GM23338 (cell line): Measurements from ENCODE around the gene PRMT7. TPM values are rescaled to one million over a fixed set of nuclear protein-coding genes. Genes with fewer than 3 reads are reported as not detected.
A peak's percentile ranks its signal among the peaks of the same experiment; 100 is the strongest.

ENCODE experiments used
- ATAC-seq: fragments of 200-7000 bp; cut with Tn5 transposase; 3 replicates; pipeline ENCODE4 v1.9.1; 2020
- DNase-seq: peaks from one replicate; pipeline ENCODE4 v3.0.0-alpha.2; 2015; ENCODE audit warnings: low spot score
- H2AFZ ChIP-seq: fragments of 200-600 bp; sonication (generic); 2 replicates; pipeline ENCODE4 v1.8.0; 2016; ENCODE audit warnings: antibody characterized with exemption, mild to moderate bottlenecking, moderate library complexity
- H3F3A ChIP-seq: fragments of 200-600 bp; sonication (generic); replicated peaks from 2 replicates; pipeline ENCODE4 v1.8.0; 2017; ENCODE audit warnings: antibody characterized with exemption, mixed run types, low read depth
- H3K27ac ChIP-seq: fragments of 200-600 bp; sonication (generic); 2 replicates; pipeline ENCODE4 v1.6.1; 2016; ENCODE audit warnings: low read depth
- H3K27me3 ChIP-seq: fragments of 200-600 bp; sonication (generic); 2 replicates; pipeline ENCODE4 v1.8.0; 2016; ENCODE audit warnings: mild to moderate bottlenecking, mixed run types, moderate library complexity; ENCODE audit not compliant: insufficient read depth
- H3K36me3 ChIP-seq: fragments of 200-600 bp; sonication (generic); 2 replicates; pipeline ENCODE4 v1.8.0; 2016; ENCODE audit warnings: mild to moderate bottlenecking; ENCODE audit not compliant: insufficient read depth
- H3K4me1 ChIP-seq: fragments of 200-600 bp; sonication (generic); 2 replicates; pipeline ENCODE4 v1.8.0; 2016; ENCODE audit warnings: mild to moderate bottlenecking, moderate library complexity; ENCODE audit not compliant: insufficient read depth
- H3K4me2 ChIP-seq: fragments of 200-600 bp; sonication (generic); 2 replicates; pipeline ENCODE4 v1.7.1; 2017; ENCODE audit warnings: mixed run types
- H3K4me3 ChIP-seq: fragments of 200-600 bp; sonication (generic); 2 replicates; pipeline ENCODE4 v1.6.1; 2016; ENCODE audit warnings: mixed run types
- H3K79me2 ChIP-seq: fragments of 200-600 bp; sonication (generic); replicated peaks from 2 replicates; pipeline ENCODE4 v1.8.0; 2017; ENCODE audit warnings: mild to moderate bottlenecking; ENCODE audit not compliant: insufficient read depth
- H3K9me2 ChIP-seq: fragments of 200-600 bp; sonication (generic); 2 replicates; pipeline ENCODE4 v1.8.0; 2017; ENCODE audit not compliant: insufficient read depth
- H4K20me1 ChIP-seq: fragments of 200-600 bp; sonication (generic); replicated peaks from 2 replicates; pipeline ENCODE4 v1.8.0; 2017; ENCODE audit warnings: mild to moderate bottlenecking; ENCODE audit not compliant: insufficient read depth
- H3K27ac Mint-ChIP-seq: 2 replicates; pipeline ENCODE4 v1.8.0; 2020; ENCODE audit warnings: inconsistent platforms, mild to moderate bottlenecking, moderate library complexity, mixed read lengths
- H3K27me3 Mint-ChIP-seq: 3 replicates; pipeline ENCODE4 v1.8.0; 2022; ENCODE audit warnings: low read depth, mild to moderate bottlenecking, moderate library complexity, mixed read lengths, inconsistent platforms; ENCODE audit not compliant: insufficient read depth, poor library complexity
- H3K36me3 Mint-ChIP-seq: 3 replicates; pipeline ENCODE4 v1.8.0; 2021; ENCODE audit warnings: low read depth, mild to moderate bottlenecking, inconsistent platforms, moderate library complexity, mixed read lengths
- H3K4me1 Mint-ChIP-seq: 3 replicates; pipeline ENCODE4 v1.8.0; 2020; ENCODE audit warnings: mild to moderate bottlenecking, inconsistent platforms, mixed read lengths
- H3K4me3 Mint-ChIP-seq: 3 replicates; pipeline ENCODE4 v1.8.0; 2021; ENCODE audit warnings: moderate library complexity, mild to moderate bottlenecking, inconsistent platforms, mixed read lengths
- H3K9me3 Mint-ChIP-seq: 3 replicates; pipeline ENCODE4 v1.8.0; 2020; ENCODE audit warnings: moderate library complexity, mild to moderate bottlenecking, inconsistent platforms, mixed read lengths
- CREB1 ChIP-seq: fragments of 250-450 bp; sonication (Bioruptor Pico); IDR thresholded peaks from 2 replicates; pipeline ENCODE4 v1.5.0; 2020; ENCODE audit warnings: low read depth, mild to moderate bottlenecking, moderate library complexity
- CTCF ChIP-seq, 2 experiments: fragments of 200-600 bp in 1 of 2; sonication (generic) in 1 of 2; conservative IDR thresholded peaks; 2 replicates each; pipeline versions ENCODE4 v1.5.1 to v1.6.1; 2016 to 2017; ENCODE audit warnings: antibody characterized with exemption in 2 of 2, low read depth in 2 of 2, mild to moderate bottlenecking in 2 of 2, moderate library complexity in 1 of 2
- ETS1 ChIP-seq: IDR thresholded peaks from 2 replicates; pipeline ENCODE4 v1.6.1; 2016; ENCODE audit warnings: antibody characterized with exemption
- EZH2 ChIP-seq: fragments of 200-600 bp; sonication (generic); IDR thresholded peaks from one replicate; pipeline ENCODE4 v1.8.0; 2017; ENCODE audit warnings: antibody characterized with exemption, mild to moderate bottlenecking, low read depth; ENCODE audit not compliant: unreplicated experiment
- JUNB ChIP-seq: IDR thresholded peaks from one replicate; pipeline ENCODE4 v1.6.1; 2016; ENCODE audit warnings: antibody characterized with exemption; ENCODE audit not compliant: unreplicated experiment
- NANOG ChIP-seq: IDR thresholded peaks from 2 replicates; pipeline ENCODE4 v1.6.1; 2016; ENCODE audit warnings: antibody characterized with exemption, borderline replicate concordance
- STAT1 ChIP-seq: IDR thresholded peaks from one replicate; pipeline ENCODE4 v1.6.1; 2016; ENCODE audit warnings: antibody characterized with exemption; ENCODE audit not compliant: unreplicated experiment
- ZNF114 ChIP-seq: fragments of 250-450 bp; sonication (Bioruptor Pico); IDR thresholded peaks from 2 replicates; pipeline ENCODE4 v1.5.0; 2020; ENCODE audit warnings: mild to moderate bottlenecking, moderate library complexity
- ZNF462 ChIP-seq: fragments of 250-450 bp; sonication (Bioruptor Pico); IDR thresholded peaks from 2 replicates; pipeline ENCODE4 v1.5.0; 2020; ENCODE audit warnings: mild to moderate bottlenecking, moderate library complexity
- polyA plus RNA-seq: library from polyadenylated mRNA; unstranded; fragments of >200 nt; fragmentation: Nextera tagmentation; extraction: Ambion mirVana; gene quantifications from 2 replicates; pipeline ENCODE4 v1.2.1, GENCODE V29; 2016
- total RNA-seq: library from RNA; depleted of rRNA; stranded (reverse); fragments of >200 nt; shearing (Covaris generic); gene quantifications from 2 replicates; pipeline ENCODE4 v1.2.3, GENCODE V29; 2014

Gene PRMT7
- total and polyA plus RNA-seq, 2 experiments from 2014 or later, result 20.2 to 65.3 TPM

GRCh38 chr16:68366062-68366461 is 55.2 kb downstream of the PRMT7 start (continued):
- TF ChIP-seq NANOG, result no peak

- H3K27me3 ChIP-seq, result no peaks in the 10 kb centered on the region
- Mint-ChIP-seq H3K36me3 (no peaks in the 10 kb centered on the region), H3K27me3 (peaks cover 12% of the 10 kb centered on the region), H3K9me3 (no peaks in the 10 kb centered on the region), H3K4me3 (no peak overlapping the region), H3K27ac (no peak overlapping the region), H3K4me1 (peaks cover 42% of the 10 kb centered on the region)
- H3K9me2 ChIP-seq, result no peaks in the 10 kb centered on the region
- ATAC-seq, result peak; percentile 76
- H3K4me3 ChIP-seq, result no peak overlapping the region
- no peaks in the 10 kb centered on the region for H3F3A ChIP-seq
- H3K79me2 ChIP-seq, result no peaks in the 10 kb centered on the region
- TF ChIP-seq CTCF (conservative IDR thresholded peaks at IDR 0.05; ENCODE audit: low read depth in 2 of 2) (peak; percentile 60 to 84), CREB1 (no peak)
- no peak overlapping the region for H3K27ac ChIP-seq
- no peaks in the 10 kb centered on the region; the same call in 1 of the 2 replicates for H4K20me1 ChIP-seq
- H3K4me1 ChIP-seq, result no peaks in the 10 kb centered on the region
- no peaks in the 10 kb centered on the region for H3K36me3 ChIP-seq
- no peak overlapping the region for H3K4me2 ChIP-seq
- DNase-seq, result peak; percentile 81
- H2AFZ ChIP-seq, result peak overlapping the region; percentile 84
These were observed 56.2 kb downstream of the PRMT7 start for GRCh38 chr16:68367030-68367429.

- Histone ChIP-seq H2AFZ (peak overlapping the region; percentile 84), H3K27me3 (no peaks in the 10 kb centered on the region), H3K4me2 (no peak overlapping the region), H3K36me3 (no peaks in the 10 kb centered on the region), H3K9me2 (no peaks in the 10 kb centered on the region), H3F3A (no peaks in the 10 kb centered on the region), H3K4me1 (no peaks in the 10 kb centered on the region), H3K4me3 (no peak overlapping the region), H3K79me2 (no peaks in the 10 kb centered on the region), H4K20me1 (no peaks in the 10 kb centered on the region; the same call in 1 of the 2 replicates), H3K27ac (no peak overlapping the region)
- no peaks in the 10 kb centered on the region for H3K36me3 Mint-ChIP-seq
- no peak overlapping the region for H3K4me3 Mint-ChIP-seq
- DNase-seq (no peak), ATAC-seq (peak; percentile 5; the same call in 2 of the 3 replicates)
- H3K27ac Mint-ChIP-seq, result no peak overlapping the region
- peaks cover 42% of the 10 kb centered on the region for H3K4me1 Mint-ChIP-seq
- H3K9me3 Mint-ChIP-seq, result no peaks in the 10 kb centered on the region
- peaks cover 14% of the 10 kb centered on the region for H3K27me3 Mint-ChIP-seq
- TF ChIP-seq ZNF114 (CRISPR knock-in tag) (no peak), EZH2 (no peak), JUNB (no peak), ZNF462 (CRISPR knock-in tag) (no peak), STAT1 (no peak), CREB1 (no peak), CTCF (conservative IDR thresholded peaks at IDR 0.05; ENCODE audit: low read depth in 2 of 2) (no peak), NANOG (no peak), ETS1 (no peak)
These were observed 56.6 kb downstream of the PRMT7 start for GRCh38 chr16:68367440-68367839.
